ENCODE data around the gene TEX261. TPM values are rescaled to one million over a fixed set of nuclear protein-coding genes. Genes with fewer than 3 reads are reported as not detected.

TEX261 gene
- total and polyA plus RNA-seq, 2 experiments from 2014 or later = 5.7 to 17.5 TPM

DNA sequence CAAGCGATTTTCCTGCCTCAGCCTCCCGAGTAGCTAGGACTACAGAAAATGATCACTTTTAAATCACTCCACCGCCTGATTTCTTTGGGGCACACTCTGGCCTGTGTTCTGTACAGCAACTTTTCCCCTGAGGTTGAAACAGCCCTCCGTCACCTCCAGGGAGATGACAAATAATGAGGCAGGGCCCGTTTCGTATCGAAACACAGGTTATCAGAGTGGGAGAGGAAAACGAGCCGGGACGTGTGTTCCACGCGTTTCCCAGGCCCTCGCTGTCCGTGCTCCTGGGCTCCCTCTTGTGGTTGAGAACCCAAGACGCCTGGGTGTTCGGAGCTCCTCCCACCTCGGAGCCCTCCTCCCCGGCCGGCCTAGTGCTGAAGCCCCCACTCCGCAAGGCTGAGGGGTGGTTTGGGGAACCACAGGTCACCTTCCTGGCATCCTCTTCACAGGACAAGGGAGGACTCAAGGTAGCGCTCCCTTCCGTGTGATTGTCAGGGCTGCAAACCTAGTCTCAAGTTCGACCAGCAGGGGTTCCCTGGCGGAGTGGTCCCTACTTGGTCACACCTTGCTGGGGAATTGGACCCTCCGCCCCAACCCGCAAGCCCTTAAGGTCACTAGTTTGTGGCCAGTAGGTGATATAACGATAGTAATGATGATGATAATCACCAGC is 46.2 kb downstream of the TEX261 start:
- DNase-seq (ENCODE audit: low spot score) (peak; percentile 93), ATAC-seq (peak; percentile 87)
- Histone ChIP-seq H3K79me2 (replicated peaks; ENCODE audit: insufficient read depth) (no peaks in the 10 kb centered on the region), H3F3A (replicated peaks; ENCODE audit: low read depth) (no peaks in the 10 kb centered on the region), H3K27me3 (ENCODE audit: insufficient read depth) (peaks cover 61% of the 10 kb centered on the region), H4K20me1 (replicated peaks; ENCODE audit: insufficient read depth) (no peaks in the 10 kb centered on the region), H3K4me2 (peak overlapping the region; percentile 86), H3K27ac (ENCODE audit: low read depth) (no peak overlapping the region), H3K4me3 (peak overlapping the region; percentile 51), H3K9me2 (ENCODE audit: insufficient read depth) (no peaks in the 10 kb centered on the region), H2AFZ (peak overlapping the region; percentile 96), H3K4me1 (ENCODE audit: insufficient read depth) (peaks cover 11% of the 10 kb centered on the region), H3K36me3 (ENCODE audit: insufficient read depth) (no peaks in the 10 kb centered on the region)
- Mint-ChIP-seq H3K9me3 (no peaks in the 10 kb centered on the region), H3K27me3 (ENCODE audit: insufficient read depth, low read depth, poor library complexity) (peaks cover 36% of the 10 kb centered on the region), H3K4me1 (peaks cover 18% of the 10 kb centered on the region), H3K27ac (no peak overlapping the region), H3K4me3 (peak overlapping the region; percentile 69), H3K36me3 (ENCODE audit: low read depth) (no peaks in the 10 kb centered on the region)
- no peak for TF ChIP-seq JUNB (IDR thresholded peaks at IDR 0.05; ENCODE audit: unreplicated experiment)
- TF ChIP-seq EZH2 (IDR thresholded peaks at IDR 0.05; ENCODE audit: low read depth, unreplicated experiment) = peak; percentile 13
- no peak for TF ChIP-seq POLR2AphosphoS5 (IDR thresholded peaks at IDR 0.05; ENCODE audit: low read depth)
- no peak for TF ChIP-seq ZNF331 (CRISPR knock-in tag; IDR thresholded peaks at IDR 0.05; ENCODE audit: low read depth)
- TF ChIP-seq ZNF462 (CRISPR knock-in tag; IDR thresholded peaks at IDR 0.05) = no peak
- TF ChIP-seq NANOG (IDR thresholded peaks at IDR 0.05; ENCODE audit: borderline replicate concordance) = no peak
- TF ChIP-seq ETS1 (IDR thresholded peaks at IDR 0.05) = no peak
- TF ChIP-seq, protein P1, sequence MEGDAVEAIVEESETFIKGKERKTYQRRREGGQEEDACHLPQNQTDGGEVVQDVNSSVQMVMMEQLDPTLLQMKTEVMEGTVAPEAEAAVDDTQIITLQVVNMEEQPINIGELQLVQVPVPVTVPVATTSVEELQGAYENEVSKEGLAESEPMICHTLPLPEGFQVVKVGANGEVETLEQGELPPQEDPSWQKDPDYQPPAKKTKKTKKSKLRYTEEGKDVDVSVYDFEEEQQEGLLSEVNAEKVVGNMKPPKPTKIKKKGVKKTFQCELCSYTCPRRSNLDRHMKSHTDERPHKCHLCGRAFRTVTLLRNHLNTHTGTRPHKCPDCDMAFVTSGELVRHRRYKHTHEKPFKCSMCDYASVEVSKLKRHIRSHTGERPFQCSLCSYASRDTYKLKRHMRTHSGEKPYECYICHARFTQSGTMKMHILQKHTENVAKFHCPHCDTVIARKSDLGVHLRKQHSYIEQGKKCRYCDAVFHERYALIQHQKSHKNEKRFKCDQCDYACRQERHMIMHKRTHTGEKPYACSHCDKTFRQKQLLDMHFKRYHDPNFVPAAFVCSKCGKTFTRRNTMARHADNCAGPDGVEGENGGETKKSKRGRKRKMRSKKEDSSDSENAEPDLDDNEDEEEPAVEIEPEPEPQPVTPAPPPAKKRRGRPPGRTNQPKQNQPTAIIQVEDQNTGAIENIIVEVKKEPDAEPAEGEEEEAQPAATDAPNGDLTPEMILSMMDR (conservative IDR thresholded peaks at IDR 0.05; ENCODE audit: low read depth in 2 of 2) = peak; percentile 78 to 85
- TF ChIP-seq, protein P2, sequence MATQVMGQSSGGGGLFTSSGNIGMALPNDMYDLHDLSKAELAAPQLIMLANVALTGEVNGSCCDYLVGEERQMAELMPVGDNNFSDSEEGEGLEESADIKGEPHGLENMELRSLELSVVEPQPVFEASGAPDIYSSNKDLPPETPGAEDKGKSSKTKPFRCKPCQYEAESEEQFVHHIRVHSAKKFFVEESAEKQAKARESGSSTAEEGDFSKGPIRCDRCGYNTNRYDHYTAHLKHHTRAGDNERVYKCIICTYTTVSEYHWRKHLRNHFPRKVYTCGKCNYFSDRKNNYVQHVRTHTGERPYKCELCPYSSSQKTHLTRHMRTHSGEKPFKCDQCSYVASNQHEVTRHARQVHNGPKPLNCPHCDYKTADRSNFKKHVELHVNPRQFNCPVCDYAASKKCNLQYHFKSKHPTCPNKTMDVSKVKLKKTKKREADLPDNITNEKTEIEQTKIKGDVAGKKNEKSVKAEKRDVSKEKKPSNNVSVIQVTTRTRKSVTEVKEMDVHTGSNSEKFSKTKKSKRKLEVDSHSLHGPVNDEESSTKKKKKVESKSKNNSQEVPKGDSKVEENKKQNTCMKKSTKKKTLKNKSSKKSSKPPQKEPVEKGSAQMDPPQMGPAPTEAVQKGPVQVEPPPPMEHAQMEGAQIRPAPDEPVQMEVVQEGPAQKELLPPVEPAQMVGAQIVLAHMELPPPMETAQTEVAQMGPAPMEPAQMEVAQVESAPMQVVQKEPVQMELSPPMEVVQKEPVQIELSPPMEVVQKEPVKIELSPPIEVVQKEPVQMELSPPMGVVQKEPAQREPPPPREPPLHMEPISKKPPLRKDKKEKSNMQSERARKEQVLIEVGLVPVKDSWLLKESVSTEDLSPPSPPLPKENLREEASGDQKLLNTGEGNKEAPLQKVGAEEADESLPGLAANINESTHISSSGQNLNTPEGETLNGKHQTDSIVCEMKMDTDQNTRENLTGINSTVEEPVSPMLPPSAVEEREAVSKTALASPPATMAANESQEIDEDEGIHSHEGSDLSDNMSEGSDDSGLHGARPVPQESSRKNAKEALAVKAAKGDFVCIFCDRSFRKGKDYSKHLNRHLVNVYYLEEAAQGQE (IDR thresholded peaks at IDR 0.05; ENCODE audit: unreplicated experiment) = no peak
- TF ChIP-seq CREB1 (CRISPR knock-in tag; IDR thresholded peaks at IDR 0.05; ENCODE audit: low read depth) = no peak
- no peak for TF ChIP-seq EZH2phosphoT487 (IDR thresholded peaks at IDR 0.05; ENCODE audit: unreplicated experiment)
- TF ChIP-seq STAT1 (IDR thresholded peaks at IDR 0.05; ENCODE audit: unreplicated experiment) = no peak
- TF ChIP-seq ZNF114 (CRISPR knock-in tag; IDR thresholded peaks at IDR 0.05) = no peak

All from GM23338 (cell line).